Parathyroid adenoma (tissue), 2 donors: ENCODE results near the gene KIF26A.

Source experiments
- H2AFZ ChIP-seq: fragments of 300-600 bp; sonication (generic); one replicate; pipeline ENCODE4 v1.7.0; 2017; ENCODE audit warnings: antibody characterized with exemption, mild to moderate bottlenecking
- H3K27ac ChIP-seq: fragments of 300-600 bp; sonication (generic); one replicate; pipeline ENCODE4 v1.7.0; 2017
- H3K27me3 ChIP-seq: fragments of 300-600 bp; sonication (generic); one replicate; pipeline ENCODE4 v1.7.0; 2017; ENCODE audit warnings: low read length; ENCODE audit not compliant: control insufficient read depth, insufficient read depth
- H3K36me3 ChIP-seq: fragments of 300-600 bp; sonication (generic); one replicate; pipeline ENCODE4 v1.7.0; 2017; ENCODE audit warnings: low read length; ENCODE audit not compliant: control insufficient read depth, insufficient read depth
- H3K4me1 ChIP-seq: fragments of 300-600 bp; sonication (generic); one replicate; pipeline ENCODE4 v1.7.0; 2017; ENCODE audit warnings: control low read depth
- H3K4me2 ChIP-seq: fragments of 300-600 bp; sonication (generic); one replicate; pipeline ENCODE4 v1.7.0; 2017; ENCODE audit warnings: low read length
- H3K4me3 ChIP-seq: fragments of 300-600 bp; sonication (generic); one replicate; pipeline ENCODE4 v1.7.0; 2017; ENCODE audit warnings: low read depth, low read length
- H3K79me2 ChIP-seq: fragments of 300-600 bp; sonication (generic); one replicate; pipeline ENCODE4 v1.7.0; 2017; ENCODE audit warnings: control low read depth
- H3K9ac ChIP-seq: fragments of 300-600 bp; sonication (generic); one replicate; pipeline ENCODE4 v1.7.0; 2017; ENCODE audit warnings: mild to moderate bottlenecking
- H3K9me3 ChIP-seq: fragments of 300-600 bp; sonication (generic); one replicate; pipeline ENCODE4 v1.7.0; 2017; ENCODE audit warnings: low read length; ENCODE audit not compliant: control insufficient read depth
- TF ChIP-seq, protein P1 (sequence below): fragments of 300-600 bp; sonication (generic); IDR thresholded peaks from one replicate; pipeline ENCODE4 v1.7.0; 2017; ENCODE audit warnings: antibody characterized with exemption, mild to moderate bottlenecking
- donor health status: primary hyperparathyroidism.

The KIF26A gene

DNA sequence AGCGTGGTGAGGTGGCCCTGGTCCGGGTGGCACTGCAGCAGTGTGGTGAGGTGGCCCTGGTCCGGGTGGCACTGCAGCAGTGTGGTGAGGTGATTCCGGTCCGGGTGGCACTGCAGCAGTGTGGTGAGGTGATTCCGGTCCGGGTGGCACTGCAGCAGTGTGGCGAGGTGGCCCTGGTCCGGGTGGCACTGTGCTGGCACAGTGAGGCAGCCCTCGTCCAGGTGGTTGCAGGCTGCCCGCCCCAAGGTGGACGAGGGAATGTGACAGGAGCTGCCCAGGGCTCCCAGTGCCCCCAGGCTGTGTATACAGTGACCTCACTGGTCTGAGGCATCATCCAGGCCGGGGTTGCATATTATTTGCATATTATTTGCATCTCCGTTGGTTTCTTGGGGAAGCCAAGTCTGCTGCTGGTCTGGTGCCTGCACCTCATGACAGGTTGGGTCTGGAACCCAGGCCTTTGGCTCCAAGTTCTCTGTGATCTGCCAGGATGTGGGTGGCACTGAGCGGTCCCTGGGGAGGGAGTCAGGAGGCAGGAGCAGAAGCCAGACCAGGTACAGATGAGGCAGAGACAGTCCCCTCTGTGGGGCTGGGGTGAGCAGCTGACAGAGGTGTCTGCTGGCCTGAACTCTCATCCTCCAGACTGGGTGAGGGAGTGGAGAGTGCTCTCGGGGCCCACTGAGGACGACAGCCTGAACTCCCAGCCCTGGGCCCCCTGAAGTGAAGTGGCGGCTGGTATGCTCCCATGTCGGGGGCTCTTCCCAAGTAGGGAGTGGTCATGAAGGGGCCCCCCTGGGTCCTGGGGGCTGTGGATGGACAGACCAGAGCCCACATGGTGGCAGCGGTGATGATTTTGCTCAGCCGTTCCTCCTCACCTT, 79.3 kb downstream of the KIF26A start:
- H3K4me3 ChIP-seq: no peak overlapping the region
- no peaks in the 10 kb centered on the region for H3K4me1 ChIP-seq
- H2AFZ ChIP-seq: no peak overlapping the region
- TF ChIP-seq, protein P1, sequence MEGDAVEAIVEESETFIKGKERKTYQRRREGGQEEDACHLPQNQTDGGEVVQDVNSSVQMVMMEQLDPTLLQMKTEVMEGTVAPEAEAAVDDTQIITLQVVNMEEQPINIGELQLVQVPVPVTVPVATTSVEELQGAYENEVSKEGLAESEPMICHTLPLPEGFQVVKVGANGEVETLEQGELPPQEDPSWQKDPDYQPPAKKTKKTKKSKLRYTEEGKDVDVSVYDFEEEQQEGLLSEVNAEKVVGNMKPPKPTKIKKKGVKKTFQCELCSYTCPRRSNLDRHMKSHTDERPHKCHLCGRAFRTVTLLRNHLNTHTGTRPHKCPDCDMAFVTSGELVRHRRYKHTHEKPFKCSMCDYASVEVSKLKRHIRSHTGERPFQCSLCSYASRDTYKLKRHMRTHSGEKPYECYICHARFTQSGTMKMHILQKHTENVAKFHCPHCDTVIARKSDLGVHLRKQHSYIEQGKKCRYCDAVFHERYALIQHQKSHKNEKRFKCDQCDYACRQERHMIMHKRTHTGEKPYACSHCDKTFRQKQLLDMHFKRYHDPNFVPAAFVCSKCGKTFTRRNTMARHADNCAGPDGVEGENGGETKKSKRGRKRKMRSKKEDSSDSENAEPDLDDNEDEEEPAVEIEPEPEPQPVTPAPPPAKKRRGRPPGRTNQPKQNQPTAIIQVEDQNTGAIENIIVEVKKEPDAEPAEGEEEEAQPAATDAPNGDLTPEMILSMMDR: no peak
- H3K9ac ChIP-seq: no peak overlapping the region
- H3K79me2 ChIP-seq: no peaks in the 10 kb centered on the region
- H3K36me3 ChIP-seq: no peaks in the 10 kb centered on the region
- no peaks in the 10 kb centered on the region for H3K27me3 ChIP-seq
- no peak overlapping the region for H3K4me2 ChIP-seq
- no peak overlapping the region for H3K27ac ChIP-seq
- H3K9me3 ChIP-seq: no peaks in the 10 kb centered on the region

DNA sequence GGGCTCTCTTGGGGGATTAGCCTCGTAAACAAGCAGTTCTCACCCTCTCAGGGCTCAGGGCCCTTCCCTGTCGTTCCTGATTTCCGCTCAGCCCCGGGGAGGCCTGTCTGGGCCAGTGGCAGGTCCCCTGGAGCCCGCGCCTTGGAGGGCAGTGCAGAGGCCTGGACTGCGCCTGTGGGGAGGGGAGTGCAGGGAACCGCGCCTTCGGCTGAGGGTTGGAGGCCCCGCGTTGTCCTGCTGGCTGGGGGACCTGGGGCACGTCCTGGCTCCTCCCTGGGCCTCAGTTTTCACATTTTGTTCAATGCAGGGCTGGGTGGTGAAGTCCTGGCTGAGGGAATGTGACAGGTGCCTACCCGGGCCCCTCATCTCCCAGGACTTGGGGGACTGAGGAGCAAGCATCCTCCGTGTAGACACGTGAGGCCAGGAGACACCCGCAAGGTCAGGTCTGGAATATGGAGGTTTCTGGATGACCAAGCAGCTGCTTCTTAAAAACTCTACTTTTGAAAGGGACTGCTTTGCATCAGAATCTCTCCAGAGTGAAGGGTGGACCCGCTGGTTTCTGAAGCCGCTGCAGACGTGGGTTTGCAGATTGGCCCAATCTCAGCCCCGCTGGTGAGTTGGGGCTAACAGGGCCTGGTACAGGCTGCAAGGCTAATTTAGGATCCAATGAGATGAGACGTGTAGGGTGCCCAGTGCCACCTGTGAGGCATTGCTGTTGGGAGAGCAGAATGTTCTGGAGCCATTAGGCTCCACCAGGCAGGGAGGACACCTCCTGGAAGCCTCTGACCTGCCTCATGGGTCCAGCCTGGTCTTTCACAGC, 80.2 kb downstream of the KIF26A start:
- Histone ChIP-seq H3K27me3 (no peaks in the 10 kb centered on the region), H3K4me2 (no peak overlapping the region), H3K4me3 (no peak overlapping the region), H3K36me3 (no peaks in the 10 kb centered on the region), H3K9ac (no peak overlapping the region), H3K79me2 (no peaks in the 10 kb centered on the region), H3K27ac (no peak overlapping the region), H3K4me1 (no peaks in the 10 kb centered on the region), H2AFZ (no peak overlapping the region), H3K9me3 (no peaks in the 10 kb centered on the region)
- TF ChIP-seq, protein P1: no peak

DNA sequence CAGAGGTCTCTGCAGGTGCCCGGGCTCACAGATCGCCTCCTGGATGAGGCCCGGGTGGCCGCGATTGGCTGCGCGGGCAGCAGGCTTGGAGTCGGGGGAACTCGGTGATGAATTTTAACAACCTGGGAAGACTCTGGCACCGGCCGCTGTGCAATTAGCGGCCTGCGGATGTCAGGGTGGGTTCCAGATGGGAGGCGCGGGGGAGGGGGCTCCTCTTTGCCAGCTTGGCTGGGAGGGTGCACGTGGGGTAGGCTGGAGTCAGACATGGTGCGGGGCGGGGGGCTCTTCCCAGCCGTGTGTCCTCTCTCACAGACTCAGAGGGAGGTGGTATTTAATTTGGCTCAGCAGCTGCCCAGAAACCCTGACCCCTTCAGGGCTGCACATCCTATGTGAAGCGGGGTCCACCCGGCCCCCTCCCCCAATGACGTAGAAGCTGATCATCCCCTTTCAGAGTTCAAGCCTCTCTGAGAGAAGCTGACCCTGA, 81.4 kb downstream of the KIF26A start:
- no peak overlapping the region for H3K9ac ChIP-seq
- no peak overlapping the region for H3K4me2 ChIP-seq
- no peak overlapping the region for H2AFZ ChIP-seq
- no peaks in the 10 kb centered on the region for H3K27me3 ChIP-seq
- no peaks in the 10 kb centered on the region for H3K4me1 ChIP-seq
- no peaks in the 10 kb centered on the region for H3K36me3 ChIP-seq
- no peaks in the 10 kb centered on the region for H3K79me2 ChIP-seq
- TF ChIP-seq, protein P1: no peak
- H3K9me3 ChIP-seq: no peaks in the 10 kb centered on the region
- H3K4me3 ChIP-seq: no peak overlapping the region
- no peak overlapping the region for H3K27ac ChIP-seq

DNA sequence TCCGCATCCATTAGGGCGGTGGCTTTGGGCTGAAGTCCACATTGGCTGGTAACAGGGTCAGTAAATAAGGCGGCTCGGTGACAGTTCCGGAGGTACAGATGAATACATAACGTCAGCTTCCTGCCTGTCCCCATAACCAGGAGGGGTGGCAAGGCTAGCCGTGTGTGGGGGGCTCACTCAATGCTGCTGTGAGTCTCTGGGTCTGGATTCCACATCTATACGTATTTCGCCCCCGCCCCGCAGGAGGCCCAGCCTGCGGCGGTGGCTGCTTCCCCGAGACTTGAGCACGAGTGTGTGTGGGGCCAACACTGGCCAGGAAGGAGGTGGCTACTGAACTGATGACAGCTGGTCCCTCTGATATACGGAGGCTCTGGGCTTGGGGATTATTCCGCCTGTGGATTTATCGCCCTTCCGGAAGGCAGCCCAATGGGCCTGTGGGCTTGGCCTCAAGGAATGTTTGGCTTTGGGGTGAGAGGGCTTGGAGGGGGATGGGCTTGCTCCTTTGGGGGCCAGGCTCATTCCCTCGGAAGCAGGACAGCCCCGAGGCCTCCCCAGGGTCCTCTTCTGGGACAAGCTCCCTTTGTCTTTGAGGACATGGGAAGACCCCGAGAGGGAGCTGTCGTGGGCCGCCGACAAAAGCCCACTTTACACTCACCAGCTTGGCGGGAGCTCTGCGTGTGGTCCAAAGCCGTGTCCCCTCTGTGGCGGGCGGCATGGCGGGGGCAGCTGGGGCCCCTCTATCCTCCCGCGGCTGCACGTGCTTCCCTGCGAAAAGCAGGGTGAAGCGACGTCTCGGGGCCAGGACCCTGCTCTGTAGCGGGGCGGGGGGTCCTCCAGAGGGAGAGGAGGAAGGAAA, 82.1 kb downstream of the KIF26A start:
- Histone ChIP-seq H2AFZ (no peak overlapping the region), H3K9ac (no peak overlapping the region), H3K79me2 (no peaks in the 10 kb centered on the region), H3K4me3 (no peak overlapping the region), H3K4me1 (no peaks in the 10 kb centered on the region), H3K27ac (no peak overlapping the region), H3K4me2 (no peak overlapping the region), H3K36me3 (no peaks in the 10 kb centered on the region), H3K27me3 (no peaks in the 10 kb centered on the region), H3K9me3 (no peaks in the 10 kb centered on the region)
- TF ChIP-seq, protein P1: no peak
